Measurements from ENCODE around the gene DYNLL1.
"Not testable (repeated sequence)": the region's sequence is repeated elsewhere in the genome, so short reads cannot be mapped to it uniquely, and the experiment has no call there.

DYNLL1 gene

DNA sequence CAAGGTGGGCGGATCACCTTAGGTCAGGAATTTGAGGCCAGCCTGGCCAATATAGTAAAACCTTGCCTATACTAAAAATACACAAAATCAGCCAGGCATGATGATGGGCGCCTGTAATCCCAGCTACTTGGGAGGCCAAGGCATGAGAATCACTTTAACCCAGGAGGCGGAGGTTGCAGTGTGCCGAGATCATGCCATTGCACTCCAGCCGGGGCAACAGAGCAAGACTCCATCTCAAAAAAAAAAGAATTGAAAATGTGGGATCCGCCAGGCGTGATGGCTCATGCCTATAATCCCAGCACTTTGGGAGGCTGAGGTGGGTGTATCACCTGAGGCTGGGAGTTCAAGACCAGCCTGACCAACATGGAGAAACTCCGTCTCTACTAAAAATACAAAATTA is 23.4 kb downstream of the DYNLL1 start:
- ATAC-seq: not testable (repeated sequence)

GRCh38 chr12:120522568-120522967 is 26.7 kb downstream of the DYNLL1 start:
- no peak for ATAC-seq

DNA sequence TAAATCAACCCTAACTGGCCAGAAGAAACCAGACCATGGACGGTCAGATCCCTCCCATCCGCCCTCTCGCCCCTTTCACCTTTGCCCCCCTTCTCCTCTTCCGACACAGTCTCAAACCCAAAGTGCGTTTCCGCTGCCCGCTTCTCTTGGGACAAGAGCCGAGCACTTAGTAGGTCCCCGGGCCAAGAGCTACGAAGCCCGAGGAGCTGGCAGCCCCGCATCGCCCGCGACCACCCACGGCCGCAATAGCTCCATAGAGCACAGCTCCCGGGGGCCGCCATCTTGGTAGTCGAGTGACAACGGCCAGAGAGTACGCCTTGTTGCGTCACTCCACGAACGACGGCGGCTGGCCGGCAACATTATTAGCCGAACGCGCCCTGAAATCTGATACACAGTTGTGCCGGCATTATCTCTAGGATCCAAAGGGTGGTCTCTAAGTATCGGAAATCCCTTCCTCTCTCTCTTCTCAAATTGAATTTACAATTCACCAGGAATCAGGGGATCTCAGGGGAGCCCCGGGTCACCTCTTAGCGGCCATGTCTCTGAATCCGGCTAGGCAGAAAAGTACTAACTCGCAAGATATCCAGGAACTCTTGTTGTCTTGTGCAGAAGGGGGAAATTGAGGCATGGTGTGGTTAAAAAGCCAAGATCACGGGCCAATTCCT is 33.1 kb downstream of the DYNLL1 start, which contains the start of gene COQ5:
Gene COQ5, minus strand, starts transcription at position 298 of the 665 bp plus-strand sequence. Its CDS starts 17 bp downstream, at position 281.
- peak; percentile 93 to 98 for ATAC-seq

DNA sequence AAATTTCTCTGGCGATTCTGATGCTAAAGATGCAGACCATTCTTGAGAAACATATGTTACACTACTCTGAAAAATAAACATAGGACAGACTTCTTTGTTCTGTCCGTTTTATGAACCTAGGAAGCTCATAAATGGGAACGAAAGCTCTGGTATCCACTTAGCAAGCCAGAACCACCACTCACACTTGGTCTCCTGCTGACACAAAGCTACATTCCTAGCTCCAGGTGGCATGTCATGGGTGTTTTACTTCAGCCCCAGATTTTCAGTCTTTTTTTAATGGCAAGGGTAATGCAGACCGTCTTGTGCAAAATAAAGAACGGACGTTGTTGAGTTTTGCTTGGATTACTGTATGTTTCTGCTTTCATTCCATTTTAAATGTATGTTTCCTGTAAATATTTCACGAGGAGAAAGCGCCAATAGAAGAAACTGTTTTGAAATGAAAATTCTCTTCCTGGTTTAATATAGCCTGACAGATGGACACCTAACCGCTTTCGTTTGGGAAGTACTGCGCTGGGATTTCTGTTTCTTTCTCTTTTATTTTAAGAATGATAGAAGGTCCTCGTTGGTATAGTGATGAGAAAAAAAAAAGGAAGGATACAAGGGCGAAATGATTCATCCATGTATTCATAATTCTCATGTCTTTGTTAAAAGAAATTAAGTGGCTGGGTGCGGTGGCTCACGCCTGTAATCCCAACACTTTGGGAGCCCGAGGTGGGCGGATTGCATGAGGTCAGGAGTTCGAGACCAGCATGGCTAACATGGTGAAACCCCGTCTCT is 33.9 kb downstream of the DYNLL1 start:
- no peak for ATAC-seq

DNA sequence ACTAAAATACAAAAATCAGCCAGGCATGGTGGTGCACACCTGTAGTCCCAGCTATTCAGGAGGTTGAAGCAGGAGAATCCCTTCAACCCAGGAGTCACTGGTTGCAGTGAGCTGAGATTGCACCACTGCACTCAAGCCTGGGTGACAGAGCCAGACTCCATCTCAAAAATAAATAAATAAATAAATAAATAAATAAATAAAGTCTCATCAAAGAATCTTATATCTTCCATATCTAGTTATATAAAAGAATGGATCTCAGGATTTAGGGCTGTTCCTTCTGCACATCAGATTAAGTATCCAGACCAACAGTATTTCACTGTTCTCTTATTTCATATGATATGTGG is 34.5 kb downstream of the DYNLL1 start:
- ATAC-seq: not testable (repeated sequence)

- no peak for ATAC-seq
These were observed 36.9 kb downstream of the DYNLL1 start for GRCh38 chr12:120532701-120533238.

DNA sequence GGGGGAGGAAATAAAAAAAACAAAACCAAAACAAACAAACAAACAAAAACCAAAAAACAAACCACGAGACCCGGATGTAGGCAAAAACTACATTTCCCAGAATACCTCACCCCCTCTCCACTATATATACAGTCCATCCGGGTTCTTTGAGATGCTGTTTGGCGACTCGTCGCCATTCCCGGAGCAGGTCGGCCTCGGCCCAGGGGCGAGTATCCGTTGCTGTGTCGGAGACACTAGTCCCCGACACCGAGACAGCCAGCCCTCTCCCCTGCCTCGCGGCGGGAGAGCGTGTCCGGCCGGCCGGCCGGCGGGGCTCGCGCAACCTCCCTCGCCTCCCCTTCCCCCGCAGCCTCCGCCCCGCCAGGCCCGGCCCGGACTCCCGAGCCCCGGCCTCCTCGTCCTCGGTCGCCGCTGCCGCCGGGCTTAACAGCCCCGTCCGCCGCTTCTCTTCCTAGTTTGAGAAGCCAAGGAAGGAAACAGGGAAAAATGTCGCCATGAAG is 38.3 kb downstream of the DYNLL1 start, which contains the start of gene RNF10:
Gene RNF10, plus strand, starts transcription at position 154 of the 500 bp plus-strand sequence. CDS start 456 bp downstream, outside the sequence.
- ATAC-seq: peak; percentile 74 to 77

GRCh38 chr12:120534703-120535655 is 39.1 kb downstream of the DYNLL1 start:
- peak; percentile 63 to 66 for ATAC-seq

DNA sequence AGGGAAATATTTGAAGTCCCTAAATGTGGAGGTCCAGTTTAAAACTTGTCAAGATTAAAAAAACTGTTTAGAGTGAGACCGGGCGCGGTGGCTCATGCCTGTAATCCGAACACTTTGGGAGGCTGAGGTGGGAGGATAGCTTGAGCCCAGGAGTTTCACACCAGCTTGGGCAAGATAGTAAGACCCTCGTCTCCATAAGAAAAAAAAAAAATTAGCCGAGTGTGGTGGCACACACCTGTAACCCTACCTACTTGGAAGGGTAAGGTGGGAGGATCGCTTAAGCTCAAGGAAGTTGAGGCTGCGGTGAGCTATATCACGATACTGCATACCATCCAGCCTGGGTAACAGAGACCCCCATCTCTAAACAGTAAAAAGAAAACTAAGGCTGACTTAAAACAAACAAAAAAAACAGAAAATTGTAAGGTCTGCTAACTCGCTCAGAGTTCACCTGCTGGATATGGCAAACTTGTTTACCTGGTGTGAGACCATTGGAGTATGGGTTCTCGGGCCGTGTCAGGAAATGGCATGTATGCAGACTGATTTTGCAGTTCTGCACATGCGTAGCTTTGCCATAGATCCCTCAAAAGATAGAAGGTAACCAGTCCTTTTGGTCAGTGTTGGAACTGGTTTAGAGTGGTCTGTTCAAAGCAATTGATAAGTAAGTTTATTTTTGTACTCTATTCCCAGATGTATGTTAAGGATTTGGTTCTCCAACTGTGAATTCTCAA is 40.3 kb downstream of the DYNLL1 start:
- no peak for ATAC-seq

- no peak for ATAC-seq
These were observed 41.9 kb downstream of the DYNLL1 start for GRCh38 chr12:120537856-120538220.

DNA sequence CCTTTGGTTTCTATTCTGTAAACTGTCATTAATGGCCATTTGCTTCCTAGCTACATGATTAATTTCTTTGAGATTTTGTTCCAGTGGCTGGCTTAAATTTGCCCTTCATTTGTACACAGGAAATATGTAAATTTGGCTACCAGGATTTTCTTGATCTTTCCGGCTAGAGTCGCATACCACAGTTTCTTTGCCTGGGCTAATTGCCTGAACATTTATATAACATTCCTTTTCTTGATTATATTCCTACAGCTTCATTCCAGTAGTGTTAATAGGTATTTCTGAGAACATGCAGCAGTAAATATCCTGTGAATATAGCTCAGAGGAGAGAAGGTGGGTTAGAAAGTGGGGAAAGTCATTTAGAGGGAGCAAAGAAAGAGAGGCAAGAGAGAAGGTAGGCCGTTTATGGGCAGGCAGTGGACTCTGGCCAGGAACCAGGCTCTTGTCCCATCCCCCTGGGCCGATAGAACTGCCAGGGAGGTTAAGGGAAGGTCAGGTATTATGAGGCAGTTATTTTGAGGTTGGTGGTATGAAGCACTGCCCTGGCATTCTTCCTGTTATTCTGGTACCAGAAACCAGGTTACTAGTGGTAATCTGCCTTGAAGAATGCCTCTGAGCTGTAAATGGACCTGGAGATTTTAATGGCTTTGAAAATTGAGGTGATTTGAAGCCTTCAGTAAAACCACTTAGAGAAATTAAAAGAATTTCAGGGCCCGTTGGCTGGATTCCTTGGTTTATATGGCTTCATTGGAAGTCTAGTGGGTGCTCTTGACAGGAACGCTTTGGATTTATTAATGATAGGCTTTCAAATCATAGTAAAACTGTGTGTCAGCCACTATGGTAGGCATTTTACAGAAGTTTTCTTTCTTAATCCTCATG is 42.6 kb downstream of the DYNLL1 start:
- no peak for ATAC-seq

DNA sequence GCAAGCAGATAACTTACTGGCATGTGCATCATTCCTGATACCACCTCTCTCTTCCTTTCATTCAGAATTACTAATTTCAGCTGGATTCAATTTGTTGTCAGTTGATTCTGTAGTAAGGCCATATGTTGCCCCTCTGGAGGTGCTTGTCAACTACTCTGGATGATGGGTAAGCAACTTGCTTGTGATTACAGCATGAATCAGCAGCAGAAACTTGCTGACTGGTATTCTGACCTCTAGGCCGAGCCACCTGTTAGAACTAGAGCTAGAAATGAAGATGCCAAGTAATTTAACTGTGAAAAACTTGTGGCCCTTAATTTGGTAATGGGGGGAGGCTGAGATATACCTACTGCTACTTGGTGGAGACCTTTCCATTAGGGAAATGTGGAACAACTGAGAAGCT is 43.4 kb downstream of the DYNLL1 start:
- ATAC-seq: peak; percentile 49 to 69

DNA sequence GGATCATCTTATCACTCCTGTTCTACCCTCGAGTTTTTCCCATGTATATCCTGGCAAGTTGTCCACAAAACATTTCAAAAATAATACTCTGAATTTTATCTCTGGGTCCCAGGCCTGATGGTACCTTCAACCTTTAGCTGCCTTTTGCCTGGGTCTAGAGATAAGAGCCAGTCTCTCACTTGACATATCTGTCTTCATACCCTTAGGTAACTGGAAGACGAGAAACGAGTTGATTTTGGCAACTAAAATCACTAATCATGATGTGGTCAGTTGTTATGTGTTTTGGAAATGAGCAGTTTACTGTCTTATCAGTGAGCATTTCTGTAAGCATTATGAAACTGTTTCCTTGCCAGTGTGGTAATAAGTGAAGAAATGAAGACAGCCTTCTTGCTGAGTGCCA is 44.5 kb downstream of the DYNLL1 start:
- no peak for ATAC-seq

GRCh38 chr12:120542166-120542565 is 46.3 kb downstream of the DYNLL1 start:
- ATAC-seq: no peak

- no peak for ATAC-seq
These were observed 48.8 kb downstream of the DYNLL1 start for GRCh38 chr12:120544691-120545090.

DNA sequence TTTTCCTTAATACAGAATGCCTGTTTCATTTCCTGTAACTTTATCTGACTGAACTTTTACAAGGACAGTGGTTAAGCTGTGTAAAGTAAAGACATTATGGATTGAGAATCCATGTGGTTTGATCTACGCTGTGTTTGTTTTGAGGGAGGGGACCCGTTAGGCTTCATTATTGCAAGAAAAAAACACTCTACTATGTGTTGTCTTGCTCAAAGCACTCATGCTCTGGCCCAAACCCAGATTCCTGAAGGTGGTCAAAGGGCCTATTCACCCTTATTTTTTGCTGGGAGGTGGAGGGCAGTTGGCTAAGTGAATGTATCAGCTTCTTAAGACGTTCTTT is 50.1 kb downstream of the DYNLL1 start:
- no peak for ATAC-seq

All from activated CD4-positive, CD25-positive, alpha-beta regulatory T cell treated with anti-CD3 and anti-CD28 coated beads, Interleukin-2, amount 50 U/mL, for 24 hours (primary cell).